AG04449 (cell line): ENCODE results near the gene STX16.

Source experiments
- CTCF ChIA-PET: fragments of 350-600 bp; formaldehyde crosslinking; extraction: SDS; loops from one replicate; lab custom pipeline; 2021; ENCODE audit warnings: antibody characterized with exemption; lab: Yijun Ruan, JAX
- POLR2A ChIA-PET: fragments of 400-600, 350-600 bp; formaldehyde crosslinking; extraction: SDS; loops from one replicate; lab custom pipeline; 2020; ENCODE audit warnings: antibody characterized with exemption, inconsistent platforms; lab: Yijun Ruan, JAX
- DNase-seq: peaks from one replicate; pipeline ENCODE4 v3.0.0-alpha.2; 2010; ENCODE audit warnings: low read depth, low spot score
- H3K4me3 ChIP-seq: 2 replicates; pipeline ENCODE4 v1.5.1; 2011; ENCODE audit warnings: low read depth, mild to moderate bottlenecking, control low read depth, low read length
- CTCF ChIP-seq: IDR thresholded peaks from one replicate; pipeline ENCODE4 v1.5.1; 2011; ENCODE audit warnings: mild to moderate bottlenecking, moderate library complexity, low read length, control low read depth, inconsistent platforms; ENCODE audit not compliant: insufficient read depth; ENCODE audit errors: missing control alignments

STX16 gene

GRCh38 chr20:58684291-58684690 lies 33.2 kb downstream of the STX16 start:
- H3K4me3 ChIP-seq: no peak overlapping the region
- ChIA-PET POLR2A (interaction anchor here (1.0 kb wide), 1 partner anchor 169 kb away, joined by 4 read pairs; no protein-coding TSS in a partner anchor), CTCF (no interaction called here)
- DNase-seq: no peak
- TF ChIP-seq CTCF: no peak

GRCh38 chr20:58685988-58686387 lies 34.9 kb downstream of the STX16 start:
- DNase-seq: no peak
- ChIA-PET POLR2A (no interaction called here), CTCF (interaction anchor here (0.7 kb wide), 1 partner anchor 120 kb away, joined by 3 read pairs; no protein-coding TSS in a partner anchor)
- H3K4me3 ChIP-seq: no peak overlapping the region
- TF ChIP-seq CTCF: no peak

GRCh38 chr20:58688414-58688813 lies 37.3 kb downstream of the STX16 start:
- TF ChIP-seq CTCF: no peak
- DNase-seq: no peak
- no peak overlapping the region for H3K4me3 ChIP-seq
- CTCF ChIA-PET: interaction anchor here (0.9 to 1.9 kb wide), 2 partner anchors 21 to 24 kb away, joined by 3 to 4 read pairs; no protein-coding TSS in a partner anchor
- POLR2A ChIA-PET: no interaction called here

GRCh38 chr20:58688840-58689239 lies 37.8 kb downstream of the STX16 start:
- ChIA-PET CTCF (interaction anchor here (0.9 to 1.9 kb wide), 3 partner anchors 21 to 453 kb away, joined by 3 to 4 read pairs (median 3); no protein-coding TSS in a partner anchor), POLR2A (no interaction called here)
- no peak for TF ChIP-seq CTCF
- no peak for DNase-seq
- H3K4me3 ChIP-seq: no peak overlapping the region

GRCh38 chr20:58690396-58691135 lies 39.5 kb downstream of the STX16 start:
- H3K4me3 ChIP-seq: no peak overlapping the region
- ChIA-PET POLR2A (no interaction called here), CTCF (interaction anchor here (1.2 to 1.9 kb wide), 6 partner anchors 8 to 454 kb away, joined by 3 to 9 read pairs (median 4); partner anchors contain the start of gene STX16)
- no peak for DNase-seq
- no peak for TF ChIP-seq CTCF
